Stimulated activated naive CD4-positive, alpha-beta T cell treated with Interleukin-2 at 50 U/mL for 16 hours (primary cell): ENCODE data around the gene PAPPA2.
"Not testable (repeated sequence)": the region's sequence is repeated elsewhere in the genome, so short reads cannot be mapped to it uniquely, and the experiment has no call there.

Experiments
- DNase-seq: peaks from one replicate; lab custom pipeline; 2025; lab: John Stamatoyannopoulos, UW

PAPPA2 gene

GRCh38 chr1:176692988-176693696 lies 230.2 kb downstream of the PAPPA2 start:
- DNase-seq = no peak

- DNase-seq = no peak
Observed at GRCh38 chr1:176693697-176694329, 230.8 kb downstream of the PAPPA2 start.

- DNase-seq = no peak
Observed at GRCh38 chr1:176694713-176695112, 231.7 kb downstream of the PAPPA2 start.

- DNase-seq = no peak
Observed at GRCh38 chr1:176696109-176696508, 233.1 kb downstream of the PAPPA2 start.

- no peak for DNase-seq
Observed at GRCh38 chr1:176696689-176697088, 233.7 kb downstream of the PAPPA2 start.

GRCh38 chr1:176699821-176700220 lies 236.8 kb downstream of the PAPPA2 start:
- no peak for DNase-seq

GRCh38 chr1:176701151-176701866 lies 238.3 kb downstream of the PAPPA2 start:
- DNase-seq = no peak

GRCh38 chr1:176702901-176703300 lies 239.9 kb downstream of the PAPPA2 start:
- no peak for DNase-seq

GRCh38 chr1:176705585-176705984 lies 242.6 kb downstream of the PAPPA2 start:
- no peak for DNase-seq

GRCh38 chr1:176717066-176717750 lies 254.2 kb downstream of the PAPPA2 start:
- no peak for DNase-seq

GRCh38 chr1:176719447-176719846 lies 256.5 kb downstream of the PAPPA2 start:
- no peak for DNase-seq

- no peak for DNase-seq
Observed at GRCh38 chr1:176720838-176721237, 257.9 kb downstream of the PAPPA2 start.

- DNase-seq = no peak
Observed at GRCh38 chr1:176733661-176734060, 270.7 kb downstream of the PAPPA2 start.

- no peak for DNase-seq
Observed at GRCh38 chr1:176735201-176735600, 272.2 kb downstream of the PAPPA2 start.

- no peak for DNase-seq
Observed at GRCh38 chr1:176736015-176736414, 273.0 kb downstream of the PAPPA2 start.

- no peak for DNase-seq
Observed at GRCh38 chr1:176741181-176741580, 278.2 kb downstream of the PAPPA2 start.

- no peak for DNase-seq
Observed at GRCh38 chr1:176742322-176742721, 279.3 kb downstream of the PAPPA2 start.

- DNase-seq = no peak
Observed at GRCh38 chr1:176744142-176744541, 281.2 kb downstream of the PAPPA2 start.

- no peak for DNase-seq
Observed at GRCh38 chr1:176745945-176746344, 283.0 kb downstream of the PAPPA2 start.

- DNase-seq = no peak
Observed at GRCh38 chr1:176752505-176752904, 289.5 kb downstream of the PAPPA2 start.

GRCh38 chr1:176754676-176755075 lies 291.7 kb downstream of the PAPPA2 start:
- no peak for DNase-seq

GRCh38 chr1:176756817-176757216 lies 293.8 kb downstream of the PAPPA2 start:
- DNase-seq = not testable (repeated sequence)

- no peak for DNase-seq
Observed at GRCh38 chr1:176765608-176766007, 302.6 kb downstream of the PAPPA2 start.
